ENCODE data around the gene F5.

F5 gene

GRCh38 chr1:169585181-169585580 lies 1.1 kb downstream of the F5 start:
- H3K27me3 ChIP-seq (ENCODE audit: control insufficient read depth in 1 of 2, insufficient read depth in 2 of 2, low read length in 2 of 2), result no peaks in the 10 kb centered on the region
- no peaks in the 10 kb centered on the region for H3K4me1 ChIP-seq (ENCODE audit: insufficient read depth, low read length)
- no peak overlapping the region for H3K27ac ChIP-seq (ENCODE audit: low read depth, low read length)
- H3K36me3 ChIP-seq (ENCODE audit: insufficient read depth, low read length), result no peaks in the 10 kb centered on the region
- no peak overlapping the region for H3K9ac ChIP-seq (ENCODE audit: low read length)
- H3K4me3 ChIP-seq (ENCODE audit: low read depth in 1 of 2, low read length in 2 of 2), result no peak overlapping the region
- no peaks in the 10 kb centered on the region for H3K9me3 ChIP-seq (ENCODE audit: low read length)

- Histone ChIP-seq H3K4me3 (ENCODE audit: low read depth in 1 of 2, low read length in 2 of 2) (no peak overlapping the region), H3K9me3 (ENCODE audit: low read length) (no peaks in the 10 kb centered on the region), H3K27me3 (ENCODE audit: control insufficient read depth in 1 of 2, insufficient read depth in 2 of 2, low read length in 2 of 2) (no peaks in the 10 kb centered on the region), H3K4me1 (ENCODE audit: insufficient read depth, low read length) (no peaks in the 10 kb centered on the region), H3K9ac (ENCODE audit: low read length) (no peak overlapping the region), H3K27ac (ENCODE audit: low read depth, low read length) (no peak overlapping the region), H3K36me3 (ENCODE audit: insufficient read depth, low read length) (no peaks in the 10 kb centered on the region)
Measured at GRCh38 chr1:169584483-169585144, 1.7 kb downstream of the F5 start.

- Histone ChIP-seq H3K27ac (ENCODE audit: low read depth, low read length) (no peak overlapping the region), H3K27me3 (ENCODE audit: control insufficient read depth in 1 of 2, insufficient read depth in 2 of 2, low read length in 2 of 2) (no peaks in the 10 kb centered on the region), H3K4me3 (ENCODE audit: low read depth in 1 of 2, low read length in 2 of 2) (no peak overlapping the region), H3K9ac (ENCODE audit: low read length) (no peak overlapping the region), H3K4me1 (ENCODE audit: insufficient read depth, low read length) (no peaks in the 10 kb centered on the region), H3K9me3 (ENCODE audit: low read length) (no peaks in the 10 kb centered on the region), H3K36me3 (ENCODE audit: insufficient read depth, low read length) (no peaks in the 10 kb centered on the region)
Measured at GRCh38 chr1:169577981-169578738, 8.1 kb downstream of the F5 start.

- Histone ChIP-seq H3K27ac (ENCODE audit: low read depth, low read length) (no peak overlapping the region), H3K9me3 (ENCODE audit: low read length) (no peaks in the 10 kb centered on the region), H3K36me3 (ENCODE audit: insufficient read depth, low read length) (no peaks in the 10 kb centered on the region), H3K4me3 (ENCODE audit: low read depth in 1 of 2, low read length in 2 of 2) (no peak overlapping the region), H3K4me1 (ENCODE audit: insufficient read depth, low read length) (no peaks in the 10 kb centered on the region), H3K27me3 (ENCODE audit: control insufficient read depth in 1 of 2, insufficient read depth in 2 of 2, low read length in 2 of 2) (no peaks in the 10 kb centered on the region), H3K9ac (ENCODE audit: low read length) (no peak overlapping the region)
Measured at GRCh38 chr1:169576935-169577331, 9.3 kb downstream of the F5 start.

- H3K27me3 ChIP-seq (ENCODE audit: control insufficient read depth in 1 of 2, insufficient read depth in 2 of 2, low read length in 2 of 2), result no peaks in the 10 kb centered on the region
- H3K9ac ChIP-seq (ENCODE audit: low read length), result no peak overlapping the region
- no peak overlapping the region for H3K4me3 ChIP-seq (ENCODE audit: low read depth in 1 of 2, low read length in 2 of 2)
- no peaks in the 10 kb centered on the region for H3K9me3 ChIP-seq (ENCODE audit: low read length)
- H3K36me3 ChIP-seq (ENCODE audit: insufficient read depth, low read length), result no peaks in the 10 kb centered on the region
- no peaks in the 10 kb centered on the region for H3K4me1 ChIP-seq (ENCODE audit: insufficient read depth, low read length)
- no peak overlapping the region for H3K27ac ChIP-seq (ENCODE audit: low read depth, low read length)
Measured at GRCh38 chr1:169576241-169576934, 9.9 kb downstream of the F5 start.

GRCh38 chr1:169574336-169574735 lies 11.9 kb downstream of the F5 start:
- no peak overlapping the region for H3K9ac ChIP-seq (ENCODE audit: low read length)
- no peaks in the 10 kb centered on the region for H3K9me3 ChIP-seq (ENCODE audit: low read length)
- H3K36me3 ChIP-seq (ENCODE audit: insufficient read depth, low read length), result no peaks in the 10 kb centered on the region
- H3K4me3 ChIP-seq (ENCODE audit: low read depth in 1 of 2, low read length in 2 of 2), result no peak overlapping the region
- no peaks in the 10 kb centered on the region for H3K4me1 ChIP-seq (ENCODE audit: insufficient read depth, low read length)
- H3K27me3 ChIP-seq (ENCODE audit: control insufficient read depth in 1 of 2, insufficient read depth in 2 of 2, low read length in 2 of 2), result no peaks in the 10 kb centered on the region
- no peak overlapping the region for H3K27ac ChIP-seq (ENCODE audit: low read depth, low read length)

GRCh38 chr1:169572187-169572586 lies 14.1 kb downstream of the F5 start:
- Histone ChIP-seq H3K27ac (ENCODE audit: low read depth, low read length) (no peak overlapping the region), H3K9ac (ENCODE audit: low read length) (no peak overlapping the region), H3K9me3 (ENCODE audit: low read length) (no peaks in the 10 kb centered on the region), H3K36me3 (ENCODE audit: insufficient read depth, low read length) (no peaks in the 10 kb centered on the region), H3K4me1 (ENCODE audit: insufficient read depth, low read length) (no peaks in the 10 kb centered on the region), H3K4me3 (ENCODE audit: low read depth in 1 of 2, low read length in 2 of 2) (no peak overlapping the region), H3K27me3 (ENCODE audit: control insufficient read depth in 1 of 2, insufficient read depth in 2 of 2, low read length in 2 of 2) (no peaks in the 10 kb centered on the region)

- no peaks in the 10 kb centered on the region for H3K9me3 ChIP-seq (ENCODE audit: low read length)
- no peaks in the 10 kb centered on the region for H3K27me3 ChIP-seq (ENCODE audit: control insufficient read depth in 1 of 2, insufficient read depth in 2 of 2, low read length in 2 of 2)
- H3K4me1 ChIP-seq (ENCODE audit: insufficient read depth, low read length), result no peaks in the 10 kb centered on the region
- H3K36me3 ChIP-seq (ENCODE audit: insufficient read depth, low read length), result no peaks in the 10 kb centered on the region
- no peak overlapping the region for H3K4me3 ChIP-seq (ENCODE audit: low read depth in 1 of 2, low read length in 2 of 2)
- H3K27ac ChIP-seq (ENCODE audit: low read depth, low read length), result no peak overlapping the region
- no peak overlapping the region for H3K9ac ChIP-seq (ENCODE audit: low read length)
Measured at GRCh38 chr1:169571450-169571849, 14.8 kb downstream of the F5 start.

GRCh38 chr1:169570172-169570574 lies 16.1 kb downstream of the F5 start:
- no peak overlapping the region for H3K27ac ChIP-seq (ENCODE audit: low read depth, low read length)
- no peaks in the 10 kb centered on the region for H3K9me3 ChIP-seq (ENCODE audit: low read length)
- H3K4me3 ChIP-seq (ENCODE audit: low read depth in 1 of 2, low read length in 2 of 2), result no peak overlapping the region
- H3K4me1 ChIP-seq (ENCODE audit: insufficient read depth, low read length), result no peaks in the 10 kb centered on the region
- no peaks in the 10 kb centered on the region for H3K27me3 ChIP-seq (ENCODE audit: control insufficient read depth in 1 of 2, insufficient read depth in 2 of 2, low read length in 2 of 2)
- no peaks in the 10 kb centered on the region for H3K36me3 ChIP-seq (ENCODE audit: insufficient read depth, low read length)
- H3K9ac ChIP-seq (ENCODE audit: low read length), result no peak overlapping the region

GRCh38 chr1:169568497-169568896 lies 17.8 kb downstream of the F5 start:
- H3K4me1 ChIP-seq (ENCODE audit: insufficient read depth, low read length), result no peaks in the 10 kb centered on the region

GRCh38 chr1:169565335-169566271 lies 20.7 kb downstream of the F5 start:
- Histone ChIP-seq H3K36me3 (ENCODE audit: insufficient read depth, low read length) (no peaks in the 10 kb centered on the region), H3K4me1 (ENCODE audit: insufficient read depth, low read length) (no peaks in the 10 kb centered on the region), H3K9me3 (ENCODE audit: low read length) (no peaks in the 10 kb centered on the region), H3K9ac (ENCODE audit: low read length) (no peak overlapping the region), H3K27ac (ENCODE audit: low read depth, low read length) (no peak overlapping the region), H3K27me3 (ENCODE audit: control insufficient read depth in 1 of 2, insufficient read depth in 2 of 2, low read length in 2 of 2) (no peaks in the 10 kb centered on the region), H3K4me3 (ENCODE audit: low read depth in 1 of 2, low read length in 2 of 2) (no peak overlapping the region)

More at GRCh38 chr1:169568497-169568896, 17.8 kb downstream of the F5 start:
- Histone ChIP-seq H3K4me3 (ENCODE audit: low read depth in 1 of 2, low read length in 2 of 2) (no peak overlapping the region), H3K9me3 (ENCODE audit: low read length) (no peaks in the 10 kb centered on the region), H3K9ac (ENCODE audit: low read length) (no peak overlapping the region), H3K27me3 (ENCODE audit: control insufficient read depth in 1 of 2, insufficient read depth in 2 of 2, low read length in 2 of 2) (no peaks in the 10 kb centered on the region), H3K27ac (ENCODE audit: low read depth, low read length) (no peak overlapping the region), H3K36me3 (ENCODE audit: insufficient read depth, low read length) (no peaks in the 10 kb centered on the region)

All from muscle layer of colon (tissue), 2 donors.